CD4-positive, alpha-beta T cell treated with Interleukin-17A for 4 hours (primary cell): Measurements from ENCODE around the gene MAVS.
"Not testable (repeated sequence)": the region's sequence is repeated elsewhere in the genome, so short reads cannot be mapped to it uniquely, and the experiment has no call there.

ENCODE experiments used
- DNase-seq: peaks from one replicate; pipeline ENCODE4 v3.0.0-alpha.2; 2020; ENCODE audit warnings: mixed read lengths

MAVS gene

DNA sequence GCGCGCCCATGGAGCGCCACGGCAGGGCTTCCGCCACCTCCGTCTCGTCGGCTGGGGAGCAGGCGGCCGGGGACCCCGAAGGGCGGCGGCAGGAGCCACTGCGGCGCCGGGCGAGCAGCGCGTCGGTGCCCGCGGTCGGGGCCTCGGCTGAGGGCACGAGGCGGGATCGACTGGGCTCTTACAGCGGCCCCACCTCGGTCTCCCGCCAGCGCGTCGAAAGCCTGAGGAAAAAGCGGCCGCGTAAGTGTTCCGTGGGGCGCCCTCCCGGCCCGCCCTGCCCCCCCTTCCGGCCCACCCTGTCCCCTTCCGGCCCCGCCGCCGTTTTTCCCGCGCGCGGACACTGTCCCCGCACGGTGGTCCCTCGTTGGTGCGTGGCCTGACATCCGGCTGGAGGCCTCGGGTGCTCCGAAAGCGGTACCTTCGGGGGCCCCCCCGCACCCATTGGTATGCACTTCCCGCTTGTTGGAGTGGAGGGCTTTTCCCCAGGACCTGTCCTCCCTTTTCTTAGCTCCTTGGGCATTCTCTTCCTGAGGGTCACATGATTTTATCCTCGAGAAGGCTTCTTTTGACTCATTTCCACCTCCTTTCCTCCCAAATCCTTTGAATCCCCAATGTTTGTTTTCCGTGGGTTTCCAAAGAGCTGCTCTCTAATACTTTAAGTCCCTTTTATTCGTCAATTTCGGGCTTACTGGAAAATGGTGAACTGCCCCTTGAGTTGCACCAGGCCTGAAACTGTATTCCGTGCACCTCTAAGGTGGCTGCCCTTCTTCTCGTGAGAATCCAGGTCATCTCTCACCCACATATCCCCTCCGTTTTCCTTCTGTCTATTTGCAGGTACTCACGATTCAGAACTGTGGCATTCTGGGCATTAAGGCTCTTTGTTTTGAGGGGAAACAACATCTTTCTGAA is 43.1 kb downstream of the MAVS start:
- peak; percentile 48 for DNase-seq

DNA sequence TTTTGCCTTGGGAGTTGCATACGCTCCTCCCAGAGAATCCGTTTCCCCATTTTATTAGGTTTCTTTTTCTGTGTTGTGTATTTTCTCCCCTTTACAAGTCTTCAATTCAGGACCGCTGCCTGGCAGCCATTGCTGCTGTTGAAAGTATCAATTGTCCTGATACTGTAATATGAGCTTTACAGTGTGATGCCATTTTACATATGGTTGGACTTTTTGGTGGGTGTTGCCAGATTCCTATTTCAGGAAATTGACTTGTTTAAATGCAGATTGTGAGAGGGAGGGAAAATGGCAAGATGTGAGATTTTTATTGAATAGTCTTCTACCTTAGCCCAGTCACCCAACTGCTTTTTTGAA is 43.7 kb downstream of the MAVS start:
- no peak for DNase-seq

DNA sequence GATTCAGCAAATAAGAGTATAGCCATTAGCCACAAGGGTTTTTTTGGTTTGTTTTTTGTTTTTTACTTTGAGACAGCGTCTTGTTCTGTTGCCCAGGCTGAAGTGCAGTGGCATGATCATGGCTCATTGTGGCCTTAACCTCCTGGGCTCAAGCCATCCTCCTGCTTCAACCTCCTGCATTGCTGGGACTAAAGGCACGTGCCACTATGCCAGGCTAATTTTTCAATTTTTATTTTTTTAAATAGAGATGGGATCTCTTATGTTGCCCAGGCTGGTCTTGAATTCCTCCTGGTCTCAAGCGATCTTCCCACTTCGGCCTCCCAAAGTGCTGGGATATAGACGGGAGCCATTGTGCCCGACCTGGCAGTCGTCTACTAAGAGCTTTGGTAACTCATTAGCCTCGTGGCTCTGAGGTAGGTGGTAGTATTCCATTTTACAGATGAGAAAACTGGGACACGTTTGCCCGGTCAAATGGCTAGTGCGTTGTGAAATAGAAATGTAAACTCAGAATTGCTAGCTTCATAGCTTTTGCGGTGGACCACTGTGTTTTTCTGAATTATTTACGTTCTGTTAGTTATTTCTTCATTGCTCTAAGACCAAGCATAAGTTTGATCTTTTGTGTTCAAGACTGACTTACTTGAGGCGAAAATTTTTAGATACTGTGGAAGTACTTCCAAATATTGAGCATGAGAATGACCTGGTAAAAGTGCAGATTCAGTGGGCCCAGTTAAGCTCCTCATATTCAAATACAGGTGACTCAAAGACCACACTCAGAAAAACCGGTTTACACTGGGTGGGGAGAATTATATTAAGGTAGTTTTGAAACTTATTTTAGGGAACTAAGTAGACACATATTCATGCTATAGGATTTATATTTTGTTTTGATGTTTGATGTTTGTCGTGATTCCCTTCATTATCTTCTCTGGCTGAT is 44.6 kb downstream of the MAVS start:
- no peak for DNase-seq

DNA sequence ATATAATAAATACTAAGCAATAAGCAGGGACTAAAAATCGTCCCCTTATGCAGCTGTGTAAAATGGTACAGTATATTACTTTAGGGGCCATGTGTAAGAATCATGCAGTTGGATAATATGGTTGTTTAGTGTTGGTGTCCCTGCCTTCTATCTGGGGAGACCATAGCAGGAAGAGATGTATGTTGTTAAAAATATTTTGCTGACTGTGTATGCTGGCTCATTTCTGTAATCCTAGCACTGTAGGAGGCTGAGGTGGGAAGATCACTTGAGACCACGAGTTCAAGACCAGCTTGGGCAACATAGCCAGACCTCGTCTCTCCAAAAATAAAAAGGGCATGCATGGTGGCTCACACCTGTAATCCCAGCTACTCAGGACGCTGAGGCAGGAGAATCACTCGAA is 48.2 kb downstream of the MAVS start:
- DNase-seq, result no peak

DNA sequence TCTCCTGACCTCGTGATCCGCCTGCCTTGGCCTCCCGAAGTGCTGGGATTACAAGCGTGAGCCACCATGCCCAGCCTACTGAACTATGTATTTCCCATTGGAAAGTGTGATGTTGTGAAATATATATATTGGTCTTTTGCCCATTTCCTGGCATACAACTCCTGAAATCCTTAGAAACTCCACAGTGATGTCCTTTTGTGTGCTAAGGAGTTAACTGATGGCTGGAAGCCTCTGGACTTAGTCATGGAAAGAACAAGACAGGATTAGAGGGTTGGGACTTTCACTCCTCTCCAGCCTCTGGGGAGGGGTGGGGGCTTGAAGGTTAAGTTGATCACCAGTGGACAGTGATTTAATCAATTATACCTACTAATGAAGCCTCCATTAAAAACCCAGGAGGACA is 49.7 kb downstream of the MAVS start:
- DNase-seq, result no peak

DNA sequence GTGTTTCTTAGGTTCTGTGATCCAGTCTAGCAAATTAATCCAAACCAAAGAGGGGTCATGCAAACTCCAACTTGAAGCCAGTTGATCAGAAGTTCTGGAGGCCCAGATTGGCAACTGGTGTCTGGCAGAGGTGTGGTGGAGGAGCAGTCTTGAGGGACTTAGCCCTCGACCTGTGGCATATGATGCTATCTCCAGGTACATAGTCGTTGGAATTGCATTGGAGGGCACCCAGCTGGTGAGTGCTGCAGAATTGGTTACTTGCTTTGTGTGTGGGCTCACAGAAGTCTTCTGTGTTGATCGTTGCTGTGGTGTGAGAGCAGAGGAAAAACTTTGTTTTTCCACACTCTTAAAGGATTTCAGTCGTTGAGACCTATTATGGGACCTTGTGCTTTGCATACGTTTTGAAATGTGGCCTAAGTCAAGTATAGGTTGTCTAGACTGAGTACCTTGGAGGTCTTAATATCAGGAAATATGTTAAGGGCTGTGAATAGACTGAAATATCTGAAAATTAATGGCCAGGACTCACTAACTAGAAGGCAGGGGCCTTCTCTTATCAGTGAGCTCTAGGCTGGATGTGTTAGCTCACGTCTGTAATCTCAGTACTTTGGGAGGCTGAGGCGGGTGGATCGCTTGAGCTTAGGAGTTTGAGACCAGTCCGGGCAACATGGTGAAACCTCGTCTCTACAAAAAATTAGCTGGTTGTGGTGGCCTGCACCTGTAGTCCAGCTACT is 50.4 kb downstream of the MAVS start:
- DNase-seq, result no peak

DNA sequence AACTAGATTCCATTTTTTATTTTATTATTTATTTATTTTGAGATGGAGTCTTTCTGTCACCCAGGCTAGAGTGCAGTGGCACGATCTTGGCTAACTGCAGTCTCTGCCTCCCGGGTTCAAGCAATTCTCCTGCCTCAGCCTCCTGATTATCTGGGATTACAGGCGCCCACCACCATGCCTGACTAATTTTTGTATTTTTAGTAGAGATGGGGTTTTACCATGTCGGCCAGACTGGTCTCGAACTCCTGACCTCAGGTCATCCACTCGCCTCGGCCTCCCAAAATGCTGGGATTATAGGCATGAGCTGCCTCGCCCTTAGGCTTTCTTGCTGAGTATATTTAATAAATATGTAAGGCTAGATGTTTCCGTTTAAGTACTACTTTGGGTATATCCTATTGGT is 51.5 kb downstream of the MAVS start:
- not testable (repeated sequence) for DNase-seq

DNA sequence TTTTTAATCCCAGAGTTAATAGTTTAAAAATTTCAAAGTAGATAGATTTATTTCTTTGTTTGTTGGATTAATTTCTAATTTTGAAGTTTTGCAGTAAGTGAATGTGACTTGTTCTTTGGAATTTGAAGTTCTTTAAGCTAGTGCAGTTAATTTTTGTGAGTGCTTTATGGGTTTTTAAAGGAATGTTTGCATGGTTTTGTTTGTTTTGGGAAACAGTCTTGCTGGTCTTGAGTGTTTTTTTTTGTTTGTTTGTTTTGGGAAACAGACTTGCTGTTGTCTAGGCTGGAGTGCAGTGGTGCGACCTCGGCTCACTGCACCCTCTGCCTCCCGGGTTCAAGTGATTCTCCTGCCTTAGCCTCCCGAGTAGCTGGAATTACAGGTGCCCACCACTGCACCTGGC is 52.0 kb downstream of the MAVS start:
- no peak for DNase-seq

DNA sequence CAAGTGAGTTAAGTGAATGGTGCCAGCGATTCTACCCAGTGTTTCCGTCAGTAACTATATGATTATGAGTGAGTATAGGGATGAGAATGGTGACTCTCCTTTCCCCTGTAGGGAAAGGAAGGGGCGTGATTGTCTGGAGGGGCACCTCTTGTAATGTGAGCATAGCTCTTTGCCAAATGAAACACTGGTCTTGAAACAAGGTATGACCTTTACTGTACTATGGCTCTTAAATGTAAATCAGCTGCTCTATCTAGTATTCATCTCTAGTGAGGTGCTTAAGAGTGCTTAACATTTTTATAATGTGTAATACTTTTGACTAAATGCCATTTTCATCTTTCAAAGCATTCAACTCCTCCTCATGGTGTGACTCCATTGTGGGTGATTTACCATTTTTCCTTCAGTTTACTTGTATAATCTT is 53.6 kb downstream of the MAVS start:
- no peak for DNase-seq

DNA sequence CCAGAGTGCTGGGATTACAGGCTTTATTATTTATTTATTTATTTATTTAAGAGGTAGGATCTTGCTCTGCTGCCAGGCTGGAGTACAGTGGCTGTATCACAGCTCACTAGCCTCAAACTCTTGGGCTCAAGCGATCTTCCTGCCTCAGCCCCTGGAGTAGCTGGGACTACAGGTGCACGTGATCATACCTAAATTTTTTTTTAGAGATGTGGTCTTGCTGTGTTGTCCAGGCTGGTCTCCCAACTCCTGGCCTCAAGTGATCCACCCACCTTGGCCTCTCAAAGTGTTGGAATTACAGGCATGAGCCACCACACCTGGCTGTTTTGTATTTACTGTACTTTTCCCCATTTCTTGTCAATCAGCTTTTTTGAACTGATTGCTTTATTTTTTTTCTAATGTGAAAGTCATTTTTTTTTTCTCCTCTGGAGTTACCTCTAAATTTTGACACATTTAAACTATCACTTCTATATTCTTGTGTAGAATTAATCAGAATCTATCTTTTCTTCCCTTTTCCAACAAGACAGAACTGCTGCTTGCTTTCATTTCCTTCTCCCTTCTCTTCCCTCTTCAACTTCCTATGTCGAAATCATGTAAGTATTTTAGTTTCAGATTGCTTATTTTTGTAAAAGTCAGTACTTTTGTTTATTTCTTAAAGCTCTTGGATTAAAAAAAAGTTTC is 54.5 kb downstream of the MAVS start:
- no peak for DNase-seq

DNA sequence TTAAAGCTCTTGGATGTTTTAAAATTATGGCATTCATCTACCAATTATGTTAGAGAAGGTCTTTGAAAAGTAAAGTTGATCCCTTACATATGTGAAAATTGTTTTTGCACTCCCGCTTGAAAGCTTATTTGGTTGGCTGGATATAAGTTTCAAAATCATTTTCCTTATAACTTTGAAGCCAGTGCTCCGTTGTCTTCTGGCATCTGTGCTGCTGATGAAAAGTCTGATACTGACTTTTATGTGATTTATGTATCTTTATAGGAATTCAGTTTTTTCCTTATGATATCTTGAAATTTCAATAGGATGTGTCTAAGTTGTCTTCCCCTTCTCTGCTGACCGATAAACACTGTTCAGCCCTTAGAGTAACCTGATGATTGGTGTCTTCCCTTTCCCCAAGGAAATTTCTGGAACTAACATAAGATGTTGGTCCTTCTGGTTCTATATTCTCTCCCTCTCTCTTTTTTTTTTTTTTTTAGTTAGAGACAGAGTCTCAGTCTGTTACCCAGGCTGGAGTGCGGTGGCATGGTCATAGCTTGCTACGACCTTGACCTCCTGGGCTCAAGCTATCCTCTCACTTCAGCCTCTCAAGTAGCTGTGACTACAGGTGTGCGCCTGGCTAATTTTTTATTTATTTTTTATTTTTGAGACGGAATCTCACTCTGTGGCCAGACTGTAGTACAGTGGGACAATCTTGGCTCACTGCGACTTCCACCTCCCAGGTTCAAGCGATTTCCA is 55.2 kb downstream of the MAVS start:
- no peak for DNase-seq

DNA sequence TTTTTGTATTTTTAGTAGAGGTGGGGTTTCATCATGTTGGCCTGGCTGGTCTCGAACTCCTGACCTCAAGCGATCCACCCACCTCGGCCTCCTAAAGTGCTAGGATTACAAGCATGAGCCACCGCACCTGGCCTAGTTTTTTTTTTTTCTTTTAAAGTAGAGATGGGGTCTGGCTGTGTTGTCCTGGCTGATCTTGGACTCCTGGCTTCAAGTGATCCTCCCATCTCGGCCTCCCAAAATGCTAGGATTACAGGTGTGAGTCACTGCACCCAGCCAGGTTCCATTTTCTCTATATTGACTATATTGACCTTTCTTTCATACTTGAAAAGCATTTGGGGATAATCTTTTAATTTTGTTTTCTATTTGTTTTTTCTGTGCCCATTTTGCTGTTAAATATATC is 55.8 kb downstream of the MAVS start:
- DNase-seq, result no peak

DNA sequence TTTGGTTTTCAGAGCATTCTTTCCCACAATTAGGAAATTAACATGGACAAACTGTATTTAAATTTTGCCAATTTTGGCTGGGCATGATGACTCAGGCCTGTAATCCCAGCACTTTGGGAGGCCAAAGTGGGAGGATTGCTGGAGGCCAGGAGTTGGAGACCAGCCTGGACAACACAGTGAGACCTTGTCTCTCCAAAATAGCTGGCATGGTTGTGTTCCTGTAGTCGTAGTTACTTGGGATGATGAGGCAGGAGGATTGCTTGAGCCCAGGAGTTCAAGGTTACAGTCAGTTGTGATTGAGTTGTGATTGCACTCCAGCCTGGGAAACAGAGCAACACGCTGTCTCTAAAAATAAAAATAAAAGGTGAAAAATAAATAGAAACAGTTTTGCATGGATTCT is 57.6 kb downstream of the MAVS start:
- DNase-seq, result no peak

DNA sequence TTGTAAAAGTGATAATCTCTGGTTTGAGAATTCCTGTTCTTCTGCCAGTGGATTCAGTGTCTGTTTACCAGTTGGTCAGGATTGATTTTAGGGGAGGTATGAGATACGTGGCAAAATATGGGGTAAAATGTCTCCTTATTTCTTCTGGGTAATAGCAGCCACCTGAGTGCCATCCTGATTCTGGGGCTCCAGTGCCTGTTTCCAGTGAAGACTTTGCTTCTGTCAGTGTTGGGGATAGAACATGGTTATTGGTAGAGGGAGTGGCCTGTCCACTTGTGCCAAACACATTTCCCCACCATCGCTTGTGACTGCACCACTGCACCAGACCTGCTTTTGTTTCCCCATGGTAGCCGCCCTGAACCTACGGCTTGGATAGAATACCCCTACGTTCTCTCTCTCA is 58.2 kb downstream of the MAVS start:
- no peak for DNase-seq

DNA sequence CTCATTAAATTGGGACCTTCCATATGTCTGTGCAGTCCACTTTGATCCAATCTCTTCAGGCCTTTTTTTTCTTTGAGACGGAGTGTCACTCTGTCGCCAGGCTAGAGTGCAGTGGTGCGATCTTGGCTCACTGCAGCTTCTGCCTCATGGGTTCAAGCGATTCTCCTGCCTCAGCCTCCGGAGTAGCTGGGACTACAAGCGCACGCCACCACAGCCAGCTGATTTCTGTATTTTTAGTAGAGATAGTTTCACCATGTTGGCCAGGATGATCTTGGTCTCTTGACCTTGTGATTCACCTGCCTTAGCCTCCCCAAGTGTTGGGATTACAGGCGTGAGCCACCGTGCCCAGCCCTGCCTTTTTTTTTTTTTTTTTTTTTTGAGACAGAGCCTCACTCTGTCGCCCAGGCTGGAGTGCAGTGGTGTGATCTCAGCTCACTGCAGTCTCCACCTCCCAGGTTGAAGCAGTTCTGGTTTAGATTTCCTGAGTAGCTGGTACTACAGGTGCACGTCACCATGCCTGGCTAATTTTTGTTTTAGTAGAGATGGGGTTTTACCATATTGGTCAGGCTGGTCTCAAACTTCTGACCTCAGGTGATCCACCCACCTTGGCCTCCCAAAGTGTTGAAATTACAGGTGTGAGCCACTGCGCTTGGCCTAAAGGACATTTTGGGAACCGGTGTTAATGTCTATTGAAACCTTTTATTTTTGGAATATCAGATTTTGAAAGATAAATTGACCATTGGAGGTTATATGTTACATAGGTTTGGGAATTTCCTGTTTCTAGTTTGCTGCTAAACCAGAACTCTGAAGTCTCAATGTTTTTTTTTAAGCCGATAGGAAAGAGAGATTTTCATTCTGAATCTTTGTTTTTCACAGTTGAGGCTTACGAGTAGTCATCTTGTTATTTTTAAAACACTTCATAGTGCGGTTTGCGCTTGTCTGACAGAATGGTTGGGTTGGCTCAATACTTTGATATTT is 60.4 kb downstream of the MAVS start:
- peak; percentile 43 for DNase-seq

DNA sequence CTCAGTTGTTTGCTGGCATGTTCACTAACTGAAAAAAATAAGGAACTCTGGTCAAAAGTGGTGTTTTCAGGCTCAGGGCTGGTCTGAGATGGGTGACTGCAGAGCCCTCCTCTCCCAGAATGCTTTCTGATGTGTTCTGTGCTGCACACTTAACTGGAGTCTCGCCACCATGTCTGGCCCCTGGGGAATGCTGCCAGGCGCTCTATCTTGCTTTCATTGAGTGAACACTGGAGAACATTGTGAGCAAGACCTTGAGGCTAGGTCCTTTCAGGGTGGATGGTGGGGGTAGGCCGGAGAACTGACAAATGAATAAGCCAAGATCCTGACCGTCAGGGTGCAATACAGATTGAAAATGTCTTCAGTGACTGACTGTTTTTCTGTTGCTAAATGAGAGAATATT is 62.0 kb downstream of the MAVS start:
- DNase-seq, result no peak

DNA sequence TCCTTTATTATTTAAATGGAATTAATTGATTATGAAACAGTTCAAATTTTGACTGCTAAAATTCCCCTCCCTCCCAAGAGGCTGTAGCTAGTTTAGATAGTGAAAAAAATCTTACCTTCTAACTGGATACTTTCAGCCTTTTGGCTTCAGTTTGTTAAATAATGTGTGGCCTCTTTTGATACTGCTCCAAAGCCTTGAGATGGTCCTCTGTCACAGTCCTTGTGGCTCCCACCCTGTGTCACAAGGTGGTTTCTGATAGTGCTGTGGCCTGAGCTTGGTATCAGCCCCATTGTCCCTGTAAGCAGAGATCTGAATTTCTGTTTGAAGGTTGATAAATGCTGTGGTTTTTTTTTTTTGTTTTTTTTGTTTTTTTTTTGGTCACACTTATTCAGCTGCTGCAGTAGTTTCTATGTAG is 63.3 kb downstream of the MAVS start:
- DNase-seq, result no peak

DNA sequence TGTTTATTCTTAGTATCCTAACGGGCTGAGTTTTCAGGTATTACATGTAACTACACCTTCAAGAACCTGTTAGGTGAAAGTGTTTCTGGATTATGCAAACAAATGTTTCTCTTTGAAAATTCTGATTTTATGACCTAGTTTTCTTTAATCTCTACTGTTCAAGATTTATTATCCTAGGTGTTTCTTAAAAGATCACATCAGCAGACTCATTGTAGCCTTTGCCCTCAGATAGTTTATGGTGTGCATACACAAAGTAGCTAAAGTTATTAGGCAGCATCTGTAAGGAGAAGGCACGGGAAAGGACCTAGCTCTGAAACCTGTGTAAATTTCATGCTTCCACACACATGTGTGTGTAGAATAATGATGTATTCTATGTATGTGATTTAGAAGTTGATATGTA is 64.2 kb downstream of the MAVS start:
- DNase-seq, result no peak

DNA sequence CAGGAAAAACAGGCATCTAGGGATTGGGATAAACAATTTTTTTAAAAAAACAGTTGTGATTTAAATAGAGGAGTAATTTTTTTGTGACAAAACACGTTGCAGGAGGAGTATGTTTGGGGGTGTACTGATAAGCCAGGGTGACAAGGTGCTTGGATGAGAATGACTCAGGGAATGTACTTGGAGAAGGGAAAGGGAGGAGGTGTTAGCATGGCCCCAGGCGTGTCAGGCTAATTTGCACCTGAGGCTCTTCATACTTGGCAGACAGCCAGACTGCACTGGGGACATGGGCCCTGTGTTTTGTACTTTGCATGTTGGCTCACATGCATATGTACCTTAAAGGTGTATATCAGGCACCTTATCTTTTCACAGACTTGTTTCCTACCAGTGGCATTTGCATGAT is 65.3 kb downstream of the MAVS start:
- DNase-seq, result no peak

DNA sequence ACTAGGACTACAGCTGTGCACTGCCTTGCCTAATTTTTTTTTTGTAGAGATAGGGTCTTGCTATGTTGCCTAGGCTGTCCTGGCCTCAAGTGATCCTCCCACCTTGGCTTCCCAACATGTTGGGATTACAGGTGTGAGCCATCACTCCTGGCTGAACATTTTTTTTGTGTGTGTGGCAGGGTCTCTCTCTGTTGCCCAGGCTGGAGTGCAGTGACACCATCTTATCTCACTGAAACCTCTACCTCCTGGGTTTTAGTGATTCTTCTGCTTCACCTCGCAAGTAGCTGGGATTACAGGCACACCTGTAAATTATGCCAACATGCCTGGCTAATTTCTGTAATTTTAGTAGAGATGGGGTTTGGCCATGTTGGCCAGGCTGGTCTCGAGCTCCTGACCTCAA is 67.8 kb downstream of the MAVS start:
- DNase-seq, result no peak

DNA sequence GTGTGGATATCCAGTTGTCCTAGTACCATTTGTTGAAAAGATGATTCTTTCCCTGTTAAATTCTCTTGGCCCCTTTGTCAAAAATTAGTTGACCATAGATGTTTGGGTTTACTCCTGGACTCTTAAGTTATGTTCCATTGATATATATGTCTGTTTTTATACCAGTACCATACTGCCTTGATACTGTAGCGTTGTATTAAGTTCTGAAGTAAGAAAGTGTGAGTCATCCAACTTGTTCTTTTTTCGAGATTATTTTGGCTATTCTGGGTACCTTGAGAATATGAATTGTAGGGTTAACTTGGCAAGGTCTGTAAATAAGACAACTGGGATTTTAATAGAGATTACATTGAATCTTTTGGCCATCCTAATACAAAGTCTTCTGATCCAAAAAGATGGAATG is 69.1 kb downstream of the MAVS start:
- DNase-seq, result no peak
